Activated CD4-positive, alpha-beta T cell treated with anti-CD3 and anti-CD28 coated beads for 24 hours (primary cell): Measurements from ENCODE around the gene EML3.
A peak's percentile ranks its signal among the peaks of the same experiment; 100 is the strongest.
"Not testable (repeated sequence)": the region's sequence is repeated elsewhere in the genome, so short reads cannot be mapped to it uniquely, and the experiment has no call there.

ENCODE experiments used
- DNase-seq, 2 donors: peaks; one replicate each; pipeline ENCODE4 v3.0.0-alpha.2; 2020; ENCODE audit warnings: low read depth in 2 of 2

EML3 gene

GRCh38 chr11:62621567-62622470 lies 9.2 kb upstream of the EML3 start, which contains the start of gene B3GAT3:
Gene B3GAT3 (minus strand): TSS chr11:62621986. CDS start chr11:62621947, 39 bp downstream.
- peak; percentile 89 to 96 for DNase-seq

DNA sequence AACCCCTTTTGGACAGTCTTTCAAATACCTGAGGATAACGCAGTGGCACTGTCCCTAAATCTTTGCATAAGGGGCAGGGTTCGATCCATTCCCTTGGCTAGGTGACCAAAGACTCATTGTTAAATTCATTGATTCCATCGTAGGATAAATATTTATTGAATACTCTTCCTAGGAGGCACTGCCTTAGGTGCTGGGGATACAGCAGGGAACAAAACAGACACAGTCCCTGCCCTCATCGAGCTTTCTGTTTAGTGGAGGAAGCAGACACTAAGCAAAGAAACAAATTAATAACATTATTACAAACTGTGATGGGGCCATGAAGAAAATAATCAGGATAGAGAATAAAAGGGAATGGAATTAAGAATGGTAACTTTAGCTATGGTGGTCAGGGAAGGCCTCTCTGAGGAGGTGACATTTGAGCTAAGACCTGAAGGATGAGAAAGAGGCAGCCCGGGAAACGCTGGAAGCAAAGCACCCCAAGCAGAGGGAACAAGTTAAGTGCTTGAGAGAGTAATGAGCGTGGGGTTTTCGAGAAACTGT lies 8.5 kb upstream of the EML3 start:
- DNase-seq: no peak

DNA sequence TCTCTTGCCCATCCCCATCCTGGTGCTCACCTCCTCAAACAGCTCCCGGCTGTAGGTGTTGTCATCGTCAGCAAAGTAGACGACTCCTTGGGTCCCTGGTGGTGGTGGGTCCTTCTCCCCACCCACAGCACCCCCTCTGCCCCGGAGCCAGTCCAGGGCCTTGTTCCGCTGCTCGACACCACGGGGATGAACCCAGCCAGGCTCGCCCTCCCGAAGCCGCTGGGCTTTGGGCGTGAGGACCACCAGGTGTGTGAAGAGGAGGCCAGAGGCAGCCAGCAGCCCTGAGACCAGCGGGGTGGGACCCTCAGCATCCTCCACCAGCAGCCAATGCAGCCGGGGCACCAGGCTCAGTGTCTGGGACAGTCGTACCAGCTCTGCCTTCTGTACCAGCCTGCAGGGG lies 4.4 kb upstream of the EML3 start:
- DNase-seq: not testable (repeated sequence)

DNA sequence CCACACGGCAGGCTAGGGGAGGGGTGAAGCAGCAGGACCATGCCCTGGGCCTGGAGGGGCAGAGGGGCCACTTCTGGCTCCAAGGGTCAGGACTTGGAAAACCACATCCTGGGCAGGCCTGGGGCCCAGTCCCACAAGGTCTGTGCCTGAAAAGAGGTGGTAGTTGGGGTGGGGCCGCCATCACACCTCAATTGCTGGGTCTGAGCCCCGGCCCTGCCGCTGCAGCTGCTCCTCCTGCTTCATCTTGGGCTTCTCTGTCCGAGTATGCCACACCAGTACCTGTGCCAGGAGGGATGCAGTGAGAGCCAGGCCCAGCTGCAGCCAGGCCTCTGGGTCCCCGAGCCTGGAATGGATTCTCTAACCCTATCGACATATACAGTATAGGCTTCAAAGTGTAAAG lies 2.9 kb upstream of the EML3 start:
- no peak for DNase-seq

DNA sequence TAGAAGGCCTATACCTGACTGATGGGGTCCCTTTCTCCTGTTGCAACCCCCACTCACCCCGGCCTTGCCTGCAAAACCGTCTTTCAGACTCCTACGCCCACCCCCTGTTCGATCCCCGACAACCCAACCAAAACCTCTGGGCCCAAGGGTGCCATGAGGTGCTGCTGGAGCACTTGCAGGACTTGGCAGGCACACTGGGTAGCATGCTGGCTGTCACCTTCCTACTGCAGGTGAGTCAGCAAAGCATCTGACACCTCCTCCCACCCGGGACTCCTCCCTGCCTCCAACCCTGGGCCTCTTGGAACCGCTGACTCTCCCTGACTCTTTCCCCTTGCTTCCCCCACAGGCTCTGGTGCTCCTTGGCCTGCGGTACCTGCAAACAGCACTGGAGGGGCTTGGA lies 1.7 kb upstream of the EML3 start:
- DNase-seq: peak; percentile 29 to 47

DNA sequence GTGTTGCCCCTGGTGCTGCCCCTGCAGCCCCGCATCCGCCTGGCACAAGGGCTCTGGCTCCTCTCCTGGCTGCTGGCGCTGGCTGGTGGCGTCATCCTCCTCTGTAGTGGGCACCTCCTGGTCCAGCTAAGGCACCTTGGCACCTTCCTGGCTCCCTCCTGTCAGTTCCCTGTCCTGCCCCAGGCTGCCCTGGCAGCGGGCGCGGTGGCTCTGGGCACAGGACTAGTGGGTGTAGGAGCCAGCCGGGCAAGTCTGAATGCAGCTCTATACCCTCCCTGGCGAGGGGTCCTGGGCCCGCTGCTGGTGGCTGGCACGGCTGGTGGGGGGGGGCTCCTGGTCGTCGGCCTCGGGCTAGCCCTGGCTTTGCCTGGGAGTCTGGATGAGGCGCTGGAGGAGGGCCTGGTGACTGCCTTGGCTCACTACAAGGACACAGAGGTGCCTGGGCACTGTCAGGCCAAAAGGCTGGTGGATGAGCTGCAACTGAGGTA lies 760 bp upstream of the EML3 start:
- DNase-seq: no peak

DNA sequence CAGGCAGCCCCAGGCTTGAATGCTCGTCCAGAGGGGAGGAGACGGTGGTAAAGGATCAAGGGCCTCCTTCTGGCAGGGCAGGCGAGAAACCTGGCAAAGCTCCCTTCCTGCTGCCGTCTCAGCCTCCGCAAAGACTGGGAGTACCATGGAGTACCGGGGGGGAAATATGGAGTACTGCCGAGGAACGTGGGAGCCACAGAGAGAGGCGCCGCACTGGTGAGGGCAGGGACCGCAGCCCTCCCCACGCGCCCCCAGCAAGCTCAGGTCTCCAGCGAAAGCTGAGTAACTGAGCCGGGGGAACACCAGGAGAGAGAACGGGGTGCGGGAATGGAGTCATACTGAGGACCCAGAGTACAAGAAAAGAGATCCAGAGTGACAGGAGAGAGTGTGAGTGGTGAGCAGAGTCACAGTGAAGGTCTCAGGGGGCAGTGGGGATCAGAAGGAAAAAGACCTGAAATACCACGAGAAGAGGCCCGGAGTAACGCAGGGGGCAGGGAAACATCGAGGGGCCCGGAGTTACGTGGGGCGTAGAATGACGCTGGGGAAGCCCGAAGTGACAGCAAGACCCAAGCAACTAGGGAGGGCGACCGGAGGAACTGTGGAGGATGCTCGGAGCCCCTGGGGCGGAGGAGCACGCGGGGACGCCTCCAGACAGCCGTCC lies 740 bp downstream of the EML3 start:
- peak; percentile 38 to 39 for DNase-seq

DNA sequence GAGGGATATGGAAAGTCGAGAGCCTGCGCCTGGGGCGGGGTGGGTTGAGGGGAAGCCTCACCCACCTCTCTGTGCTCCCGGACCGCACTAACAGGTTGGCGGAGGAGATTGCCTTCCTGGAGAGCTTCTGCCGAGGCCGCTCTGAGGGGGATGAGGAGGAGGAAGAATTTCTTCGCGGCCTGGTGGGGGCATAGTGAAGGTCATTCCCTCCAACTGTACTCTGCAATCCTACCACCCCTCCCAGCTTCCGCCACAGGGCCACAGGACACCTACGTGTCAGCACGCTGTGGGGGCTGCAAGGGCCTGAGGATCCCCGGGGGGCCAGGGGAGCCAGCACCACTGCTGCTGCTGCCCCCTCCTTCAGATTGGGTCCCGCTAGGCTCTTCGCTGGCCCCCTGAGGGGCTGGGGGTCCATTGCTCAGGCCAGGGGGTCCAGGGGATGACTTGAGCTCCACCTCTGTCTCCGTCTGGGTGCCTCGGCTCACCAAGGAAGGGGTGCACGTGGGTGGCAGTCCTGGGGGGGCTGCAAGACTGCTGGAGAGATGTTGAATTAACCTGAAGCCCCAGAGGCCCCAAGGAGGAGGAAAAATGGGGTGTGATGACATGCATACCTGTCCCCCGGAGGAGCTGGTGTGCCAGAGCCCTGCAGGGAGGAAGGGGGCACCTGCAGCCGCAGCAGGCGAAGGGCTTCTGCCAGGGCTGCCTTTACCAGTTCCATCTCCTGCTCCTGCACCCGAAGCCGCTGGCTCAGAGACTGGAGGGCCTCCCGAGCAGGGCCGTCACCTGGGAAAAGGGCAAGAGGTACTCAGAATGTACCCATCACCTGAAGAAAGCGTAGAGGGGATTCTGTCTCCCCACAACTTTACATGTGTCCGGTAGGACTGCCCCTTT lies 1.5 kb downstream of the EML3 start:
- DNase-seq: no peak

GRCh38 chr11:62610403-62610802 lies 2.2 kb downstream of the EML3 start:
- no peak for DNase-seq

DNA sequence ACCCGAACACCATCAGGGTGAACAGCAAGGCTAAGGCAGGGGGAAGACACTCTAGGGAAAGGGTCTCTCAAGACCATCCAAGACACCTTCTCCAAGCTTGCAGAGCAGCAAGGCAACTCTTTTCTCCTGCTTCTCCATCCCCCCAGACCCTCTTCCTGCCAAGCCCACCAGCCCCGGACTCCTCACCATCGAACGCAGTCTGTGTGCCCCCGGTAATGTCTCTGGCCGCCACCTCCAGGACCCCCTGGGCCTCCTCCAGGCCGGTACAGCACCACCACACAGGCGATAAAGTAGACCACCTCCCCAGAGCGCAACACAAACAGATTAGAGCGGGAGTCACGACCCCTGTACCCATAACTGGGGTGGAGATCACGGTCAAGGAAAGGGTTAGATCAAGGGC lies 3.8 kb downstream of the EML3 start:
- no peak for DNase-seq

DNA sequence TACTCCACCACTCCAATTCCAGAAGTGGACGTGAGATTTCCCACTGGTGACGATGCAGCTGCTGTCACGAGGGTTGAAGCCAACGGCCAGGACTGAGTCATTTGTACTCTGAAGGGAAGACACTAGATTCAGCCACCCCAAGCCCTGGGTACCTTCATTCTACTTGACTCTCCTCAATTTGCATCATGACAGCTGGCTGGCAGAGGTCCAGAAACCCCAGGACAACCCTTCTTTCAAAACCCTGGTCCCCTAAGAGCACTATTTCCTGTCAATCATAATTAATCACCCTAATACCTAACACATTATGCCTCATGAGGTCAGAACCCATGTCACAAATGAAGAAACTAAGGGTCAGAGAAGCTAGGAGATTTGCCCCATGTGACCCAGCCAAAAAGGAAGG lies 4.9 kb downstream of the EML3 start:
- DNase-seq: no peak

DNA sequence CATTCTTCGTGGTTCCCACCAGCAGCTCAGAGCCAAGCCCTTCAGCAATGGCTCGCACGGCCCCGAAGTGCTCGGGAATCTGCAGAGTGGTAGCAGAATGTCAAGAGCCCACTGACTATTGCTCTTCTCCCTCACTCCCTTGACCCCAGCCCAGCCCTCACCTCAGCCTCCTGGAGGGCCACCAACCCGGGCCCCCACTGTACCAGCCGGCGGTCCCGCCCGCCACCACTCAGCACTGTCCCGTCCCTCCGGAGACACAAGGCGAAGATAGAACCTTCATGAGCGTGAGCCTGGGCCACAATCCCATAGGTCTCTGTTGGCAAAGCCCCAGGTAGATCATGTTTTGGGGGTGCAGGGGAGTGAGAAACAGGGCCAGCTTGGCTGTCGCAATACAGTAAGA lies 6.7 kb downstream of the EML3 start:
- DNase-seq: no peak

- DNase-seq: no peak
Measured at GRCh38 chr11:62605467-62605866, 7.1 kb downstream of the EML3 start.

GRCh38 chr11:62604460-62605120 lies 8.0 kb downstream of the EML3 start:
- no peak for DNase-seq

DNA sequence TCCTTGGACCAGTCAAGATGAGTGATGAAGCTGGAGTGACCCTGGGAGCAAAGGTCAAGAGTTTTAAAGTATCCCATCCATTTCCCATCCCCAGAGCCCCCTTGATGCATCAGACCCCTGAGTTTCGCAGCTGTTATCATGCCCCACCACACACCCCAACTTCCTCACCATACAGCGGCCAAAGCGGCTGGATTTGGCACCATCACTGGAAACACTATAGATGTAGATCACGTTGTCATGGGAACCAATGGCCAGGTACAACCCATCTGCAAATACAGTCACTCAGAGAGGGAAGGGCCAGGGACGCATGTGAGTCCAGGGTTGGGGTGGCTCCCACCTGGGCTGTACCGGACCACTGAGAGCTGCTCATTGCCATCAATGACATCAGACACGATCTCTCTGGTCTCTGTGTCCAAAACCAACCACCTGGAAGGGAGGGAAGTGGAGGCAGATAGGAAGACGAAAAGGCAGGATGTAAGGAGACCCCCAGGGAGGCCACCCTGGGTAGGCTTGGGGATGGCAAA lies 8.7 kb downstream of the EML3 start:
- no peak for DNase-seq

- DNase-seq: no peak
Measured at GRCh38 chr11:62603072-62603408, 9.5 kb downstream of the EML3 start.

- DNase-seq: no peak
Measured at GRCh38 chr11:62602141-62603071, 10.2 kb downstream of the EML3 start.

- peak; percentile 99 for DNase-seq
Measured at GRCh38 chr11:62601372-62602140, 11.0 kb downstream of the EML3 start, which contains the start of gene MTA2. Gene MTA2 (minus strand): TSS chr11:62601865. CDS start chr11:62601450, 415 bp downstream.

DNA sequence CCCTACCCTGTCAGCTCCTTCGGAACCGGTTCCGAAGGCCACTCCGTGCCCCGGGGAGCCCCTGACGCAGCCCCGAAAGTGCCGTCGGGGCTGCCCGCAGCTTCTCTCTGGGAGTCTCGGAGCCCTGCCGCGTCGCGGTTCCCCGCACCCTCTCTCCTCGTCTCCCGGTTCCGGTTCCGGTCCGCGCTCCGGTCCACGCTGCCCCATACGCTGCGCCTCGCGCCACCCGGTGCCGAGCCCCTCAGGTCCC lies 11.5 kb downstream of the EML3 start:
- peak in 1 of 2 donors; percentile 27 for DNase-seq
